ENCODE measurements around the gene HSF2BP. TPM values are rescaled to one million over a fixed set of nuclear protein-coding genes. Genes with fewer than 3 reads are reported as not detected.
"Not testable (repeated sequence)": the region's sequence is repeated elsewhere in the genome, so short reads cannot be mapped to it uniquely, and the experiment has no call there.

HSF2BP gene
- total and polyA plus RNA-seq, 8 donors, result 0.23 to 1.5 (median 0.31) TPM; not detected in 3

- Histone ChIP-seq H3K36me3 (no peaks in the 10 kb centered on the region), H3K27ac (no peak overlapping the region), H3K4me3 (no peak overlapping the region), H3K4me1 (no peaks in the 10 kb centered on the region), H3K27me3 (no peaks in the 10 kb centered on the region), H3K9me3 (no peaks in the 10 kb centered on the region)
- no peak for DNase-seq
- no peak for TF ChIP-seq EP300 (IDR thresholded peaks at IDR 0.05)
- no peak for TF ChIP-seq POLR2A (IDR thresholded peaks at IDR 0.05)
- TF ChIP-seq, protein P1, sequence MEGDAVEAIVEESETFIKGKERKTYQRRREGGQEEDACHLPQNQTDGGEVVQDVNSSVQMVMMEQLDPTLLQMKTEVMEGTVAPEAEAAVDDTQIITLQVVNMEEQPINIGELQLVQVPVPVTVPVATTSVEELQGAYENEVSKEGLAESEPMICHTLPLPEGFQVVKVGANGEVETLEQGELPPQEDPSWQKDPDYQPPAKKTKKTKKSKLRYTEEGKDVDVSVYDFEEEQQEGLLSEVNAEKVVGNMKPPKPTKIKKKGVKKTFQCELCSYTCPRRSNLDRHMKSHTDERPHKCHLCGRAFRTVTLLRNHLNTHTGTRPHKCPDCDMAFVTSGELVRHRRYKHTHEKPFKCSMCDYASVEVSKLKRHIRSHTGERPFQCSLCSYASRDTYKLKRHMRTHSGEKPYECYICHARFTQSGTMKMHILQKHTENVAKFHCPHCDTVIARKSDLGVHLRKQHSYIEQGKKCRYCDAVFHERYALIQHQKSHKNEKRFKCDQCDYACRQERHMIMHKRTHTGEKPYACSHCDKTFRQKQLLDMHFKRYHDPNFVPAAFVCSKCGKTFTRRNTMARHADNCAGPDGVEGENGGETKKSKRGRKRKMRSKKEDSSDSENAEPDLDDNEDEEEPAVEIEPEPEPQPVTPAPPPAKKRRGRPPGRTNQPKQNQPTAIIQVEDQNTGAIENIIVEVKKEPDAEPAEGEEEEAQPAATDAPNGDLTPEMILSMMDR (IDR thresholded peaks at IDR 0.05), result no peak
- no peak for TF ChIP-seq POLR2AphosphoS5 (IDR thresholded peaks at IDR 0.05)
- intact Hi-C loops (cut with DNase I; ENCODE audit: low total_unique reads), result no loop called here
- WGBS, 5 donors, result 69 to 89% (median 79%) methylated on average over 6 of the region's 6 CpGs
Observed at GRCh38 chr21:43652616-43653015, 6.7 kb downstream of the HSF2BP start.

DNA sequence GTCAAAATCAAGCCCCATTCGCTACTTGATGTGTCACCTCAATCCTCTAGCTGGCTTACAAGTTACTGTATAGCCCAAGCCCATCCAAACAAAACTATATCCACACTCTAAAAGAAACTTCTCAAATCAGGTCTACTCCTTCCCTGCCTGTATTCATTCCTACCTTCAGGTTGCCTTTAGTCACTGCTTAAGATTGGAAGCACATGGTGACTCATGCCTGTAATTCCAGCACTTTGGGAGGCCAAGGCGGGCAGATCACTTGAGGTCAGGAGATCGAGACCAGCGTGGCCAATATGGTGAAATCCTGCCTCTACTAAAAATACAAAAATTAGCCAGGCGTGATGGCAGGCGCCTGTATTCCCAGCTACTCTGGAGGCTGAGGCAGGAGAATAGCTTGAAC lies 7.4 kb downstream of the HSF2BP start:
- H3K4me1 ChIP-seq; DNase-seq; H3K4me3 ChIP-seq; intact Hi-C loops (cut with DNase I; ENCODE audit: low total_unique reads); H3K36me3 ChIP-seq; H3K27ac ChIP-seq; H3K9me3 ChIP-seq; H3K27me3 ChIP-seq: not testable (repeated sequence)
- WGBS, 5 donors, result 95 to 98% (median 95%) methylated on average over 6 of the region's 6 CpGs

GRCh38 chr21:43648171-43648570 lies 11.1 kb downstream of the HSF2BP start:
- no peaks in the 10 kb centered on the region for H3K9me3 ChIP-seq
- peaks cover 0 to 20% (median 10%) of the 10 kb centered on the region in 4 donors for H3K4me1 ChIP-seq
- intact Hi-C loops (cut with DNase I; ENCODE audit: low total_unique reads), result no loop called here
- 66 to 77% (median 76%) methylated on average over 9 of the region's 9 CpGs for WGBS, 5 donors
- H3K27me3 ChIP-seq, result no peaks in the 10 kb centered on the region
- no peak overlapping the region for H3K4me3 ChIP-seq
- H3K36me3 ChIP-seq, result no peaks in the 10 kb centered on the region
- TF ChIP-seq EP300 (IDR thresholded peaks at IDR 0.05) (no peak), POLR2AphosphoS5 (IDR thresholded peaks at IDR 0.05) (no peak), POLR2A (IDR thresholded peaks at IDR 0.05) (no peak)
- TF ChIP-seq, protein P1 (IDR thresholded peaks at IDR 0.05), result no peak
- no peak for DNase-seq
- H3K27ac ChIP-seq, result no peak overlapping the region

DNA sequence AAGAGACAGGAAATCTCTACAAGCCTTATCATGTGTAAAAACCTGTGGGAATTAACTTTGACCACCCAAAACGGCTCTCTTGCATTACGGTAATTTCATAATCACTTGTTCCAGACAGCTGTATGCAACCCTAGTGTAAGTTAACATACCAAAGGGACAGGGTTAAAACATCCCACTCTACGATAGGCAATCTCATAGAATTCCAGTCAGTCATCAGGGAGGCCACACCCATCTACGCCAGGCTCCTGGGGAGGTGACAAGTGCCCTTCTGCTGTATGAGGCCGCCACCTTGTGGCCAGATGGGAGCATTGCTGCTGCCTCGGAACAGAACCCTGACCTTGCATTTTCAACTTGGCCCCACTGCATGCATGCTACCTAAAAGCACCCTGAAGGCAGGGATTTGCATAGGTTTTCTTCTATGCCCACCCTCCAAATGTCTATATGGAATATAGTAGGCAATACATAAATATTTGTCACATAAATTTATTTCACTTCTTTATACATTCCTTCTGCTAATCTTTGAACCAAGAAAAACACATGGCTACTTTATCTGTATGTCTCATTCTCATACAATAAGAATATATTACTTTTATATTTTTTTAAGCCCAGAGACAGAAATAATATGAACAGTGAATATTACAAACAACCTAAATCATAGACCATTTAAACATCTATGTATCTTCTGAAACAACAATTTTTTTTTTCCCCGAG lies 12.6 kb downstream of the HSF2BP start:
- 16 to 20% (median 17%) methylated on average over 7 of the region's 7 CpGs for WGBS, 5 donors
- peak; percentile 94 to 96 for DNase-seq
- no peaks in the 10 kb centered on the region for H3K36me3 ChIP-seq
- TF ChIP-seq POLR2AphosphoS5 (IDR thresholded peaks at IDR 0.05) (peak; percentile 41 to 91 (median 56)), POLR2A (IDR thresholded peaks at IDR 0.05) (no peak)
- TF ChIP-seq, protein P1 (IDR thresholded peaks at IDR 0.05), result peak in 5 of 7 experiments; percentile 99 to 100 (median 100)
- H3K9me3 ChIP-seq, result no peaks in the 10 kb centered on the region
- no peaks in the 10 kb centered on the region for H3K27me3 ChIP-seq
- no peak overlapping the region for H3K4me3 ChIP-seq
- peaks cover 0 to 20% (median 10%) of the 10 kb centered on the region in 4 donors for H3K4me1 ChIP-seq
- intact Hi-C loops (cut with DNase I; ENCODE audit: low total_unique reads), result no loop called here
- peak overlapping the region in 1 of 5 donors; percentile 58 for H3K27ac ChIP-seq

DNA sequence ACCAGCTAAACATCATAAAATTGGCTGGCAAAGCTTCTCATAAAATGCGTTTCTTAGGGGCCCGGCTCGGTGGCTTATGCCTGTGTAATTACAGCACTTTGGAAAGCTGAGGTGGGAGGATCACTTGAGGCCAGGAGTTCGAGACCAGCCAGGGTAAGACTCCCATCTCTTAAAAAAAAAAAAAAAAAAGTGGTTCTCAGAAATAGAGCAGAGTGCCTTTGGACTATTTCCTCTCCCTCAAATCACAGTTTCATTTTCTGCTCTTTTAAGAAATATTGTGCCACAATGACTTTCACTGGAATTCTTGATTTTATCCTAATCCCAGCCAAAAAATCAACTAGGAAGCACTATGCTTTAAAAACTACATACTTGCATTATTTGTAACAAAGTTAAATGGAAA lies 13.3 kb downstream of the HSF2BP start:
- H3K9me3 ChIP-seq, result no peaks in the 10 kb centered on the region
- TF ChIP-seq POLR2AphosphoS5 (IDR thresholded peaks at IDR 0.05) (no peak), EP300 (IDR thresholded peaks at IDR 0.05) (no peak), POLR2A (IDR thresholded peaks at IDR 0.05) (no peak)
- TF ChIP-seq, protein P1 (IDR thresholded peaks at IDR 0.05), result no peak
- peaks cover 0 to 20% (median 10%) of the 10 kb centered on the region in 4 donors for H3K4me1 ChIP-seq
- no peak overlapping the region for H3K4me3 ChIP-seq
- intact Hi-C loops (cut with DNase I; ENCODE audit: low total_unique reads), result no loop called here
- no peak for DNase-seq
- H3K36me3 ChIP-seq, result no peaks in the 10 kb centered on the region
- WGBS, 5 donors, result 20 to 38% (median 36%) methylated on average over 4 of the region's 4 CpGs
- no peaks in the 10 kb centered on the region for H3K27me3 ChIP-seq
- H3K27ac ChIP-seq, result peak overlapping the region in 4 of 5 donors; percentile 27 to 58 (median 49)

All from stomach (tissue), 9 donors.